Mesenchymal stem cell (in vitro differentiated cells and primary cell): ENCODE measurements around the gene CELF2.

Experiments used
- DNase-seq: peaks from one replicate; pipeline ENCODE4 v3.0.0-alpha.2; 2013
- H2AFZ ChIP-seq: one replicate; pipeline ENCODE4 v1.6.1; 2013; ENCODE audit warnings: low read depth, mild to moderate bottlenecking, control low read depth, inconsistent platforms, low read length, moderate library complexity
- H2AK5ac ChIP-seq: 2 replicates; pipeline ENCODE4 v1.6.1; 2013; ENCODE audit warnings: low read length, moderate library complexity, mild to moderate bottlenecking, inconsistent platforms; ENCODE audit not compliant: severe bottlenecking
- H2BK120ac ChIP-seq: one replicate; pipeline ENCODE4 v1.6.1; 2013; ENCODE audit warnings: low read depth, mild to moderate bottlenecking, inconsistent platforms, low read length, moderate library complexity
- H2BK12ac ChIP-seq, 2 experiments: one replicate each; pipeline ENCODE4 v1.6.1; 2013; ENCODE audit warnings: inconsistent platforms in 2 of 2, low read length in 2 of 2, mild to moderate bottlenecking in 2 of 2, moderate library complexity in 2 of 2, control low read depth in 1 of 2
- H2BK15ac ChIP-seq: one replicate; pipeline ENCODE4 v1.6.1; 2013; ENCODE audit warnings: mild to moderate bottlenecking, low read depth, inconsistent platforms; ENCODE audit not compliant: poor library complexity, severe bottlenecking
- H2BK5ac ChIP-seq: 2 replicates; pipeline ENCODE4 v1.6.1; 2013; ENCODE audit warnings: low read depth, mild to moderate bottlenecking, low read length, control low read depth, inconsistent platforms; ENCODE audit not compliant: poor library complexity, severe bottlenecking
- H3K14ac ChIP-seq, 2 experiments: one replicate each; pipeline ENCODE4 v1.6.1; 2013; ENCODE audit warnings: inconsistent platforms in 2 of 2, low read length in 2 of 2, control low read depth in 1 of 2, mild to moderate bottlenecking in 1 of 2, moderate library complexity in 1 of 2
- H3K18ac ChIP-seq, 2 experiments: one replicate each; pipeline ENCODE4 v1.6.1; 2013; ENCODE audit warnings: inconsistent platforms in 2 of 2, low read length in 2 of 2, control low read depth in 1 of 2, low read depth in 1 of 2, mild to moderate bottlenecking in 1 of 2
- H3K23ac ChIP-seq, 2 experiments: one replicate each; pipeline ENCODE4 v1.6.1; 2013; ENCODE audit warnings: inconsistent platforms in 2 of 2, low read length in 2 of 2, mild to moderate bottlenecking in 2 of 2, moderate library complexity in 2 of 2, control low read depth in 1 of 2
- H3K27ac ChIP-seq: 2 replicates; pipeline ENCODE4 v1.5.1; 2013; ENCODE audit warnings: mild to moderate bottlenecking, moderate library complexity, low read length, control low read depth, inconsistent platforms; ENCODE audit not compliant: poor library complexity, severe bottlenecking
- H3K27me3 ChIP-seq, 2 experiments: 2 replicates each; pipeline versions ENCODE4 v1.6.1 to v1.7.0; 2013; ENCODE audit warnings: low read length in 2 of 2, mild to moderate bottlenecking in 2 of 2, moderate library complexity in 2 of 2, control low read depth in 1 of 2, inconsistent platforms in 1 of 2; ENCODE audit not compliant: control insufficient read depth in 1 of 2, insufficient read depth in 1 of 2
- H3K36me3 ChIP-seq, 2 experiments: 2 replicates each; pipeline versions ENCODE4 v1.6.1 to v1.7.0; 2013; ENCODE audit warnings: low read length in 2 of 2, control low read depth in 1 of 2, inconsistent platforms in 1 of 2, low read depth in 1 of 2, mild to moderate bottlenecking in 1 of 2; ENCODE audit not compliant: insufficient read depth in 2 of 2, control insufficient read depth in 1 of 2
- H3K4ac ChIP-seq, 2 experiments: one replicate each; pipeline ENCODE4 v1.6.1; 2013; ENCODE audit warnings: inconsistent platforms in 2 of 2, low read length in 2 of 2, mild to moderate bottlenecking in 2 of 2, moderate library complexity in 2 of 2, control low read depth in 1 of 2, low read depth in 1 of 2
- H3K4me1 ChIP-seq: 2 replicates; pipeline ENCODE4 v1.6.1; 2013; ENCODE audit warnings: low read depth, low read length, control low read depth; ENCODE audit not compliant: control insufficient read depth, insufficient read depth
- H3K4me2 ChIP-seq: 2 replicates; pipeline ENCODE4 v1.6.1; 2013; ENCODE audit warnings: low read length, mild to moderate bottlenecking, inconsistent platforms; ENCODE audit not compliant: poor library complexity, severe bottlenecking
- H3K4me3 ChIP-seq, 2 experiments: 2 replicates each; pipeline versions ENCODE4 v1.5.1 to v1.7.0; 2013; ENCODE audit warnings: low read length in 2 of 2, mild to moderate bottlenecking in 2 of 2, control low read depth in 1 of 2, low read depth in 1 of 2; ENCODE audit not compliant: insufficient read depth in 1 of 2
- H3K79me1 ChIP-seq: replicated peaks from 2 replicates; pipeline ENCODE4 v1.6.1; 2013; ENCODE audit warnings: mild to moderate bottlenecking, control low read depth, low read length, inconsistent platforms; ENCODE audit not compliant: poor library complexity, severe bottlenecking
- H3K9ac ChIP-seq: 2 replicates; pipeline ENCODE4 v1.7.0; 2013; ENCODE audit warnings: mild to moderate bottlenecking, low read length, moderate library complexity
- H3K9me3 ChIP-seq: 2 replicates; pipeline ENCODE4 v1.7.0; 2013; ENCODE audit warnings: mild to moderate bottlenecking, low read length; ENCODE audit not compliant: control insufficient read depth
- H4K8ac ChIP-seq: one replicate; pipeline ENCODE4 v1.6.1; 2013; ENCODE audit warnings: inconsistent platforms, mild to moderate bottlenecking, low read length, moderate library complexity
- H4K91ac ChIP-seq: one replicate; pipeline ENCODE4 v1.6.1; 2013; ENCODE audit warnings: mild to moderate bottlenecking, low read length, inconsistent platforms
- WGBS: methylation state at CpG from one replicate; pipeline ENCODE4 v1.1.7; 2013; ENCODE audit warnings: mixed read lengths; 5-methylcytosine and 5-hydroxymethylcytosine counted together

Gene CELF2

DNA sequence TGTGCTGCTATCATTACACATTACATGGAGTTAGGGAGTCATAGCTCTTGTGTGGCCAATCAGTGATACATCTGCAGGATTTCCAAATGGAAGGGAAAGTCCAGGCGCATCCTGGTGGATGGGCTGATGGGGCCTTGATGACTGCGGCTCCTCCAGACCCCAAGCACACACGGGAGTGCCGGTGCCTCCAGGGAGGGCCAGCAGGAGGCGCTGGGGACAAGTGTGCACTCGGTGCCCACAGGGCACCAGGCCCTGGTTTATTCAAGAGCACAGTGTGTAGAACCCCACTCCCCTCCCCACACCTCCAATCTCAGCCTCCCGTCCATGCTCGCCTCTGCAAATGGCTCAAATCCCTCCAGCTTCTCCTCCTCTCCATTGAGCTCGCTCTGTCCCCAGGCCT lies 349.8 kb downstream of the CELF2 start:
- Histone ChIP-seq H3K27ac (no peak overlapping the region), H3K9ac (no peak overlapping the region), H3K14ac (no peak overlapping the region), H2BK5ac (no peak overlapping the region), H3K23ac (no peak overlapping the region), H3K4me2 (no peak overlapping the region), H3K4ac (no peak overlapping the region), H2AFZ (no peak overlapping the region), H2AK5ac (no peak overlapping the region), H4K91ac (no peak overlapping the region), H2BK120ac (no peak overlapping the region), H4K8ac (no peak overlapping the region), H3K27me3 (peaks cover 0 to 22% of the 10 kb centered on the region in 2 experiments), H3K4me1 (peaks cover 3% of the 10 kb centered on the region), H3K79me1 (no peaks in the 10 kb centered on the region), H3K4me3 (no peak overlapping the region), H3K9me3 (no peaks in the 10 kb centered on the region), H3K36me3 (no peaks in the 10 kb centered on the region), H2BK12ac (no peak overlapping the region), H3K18ac (no peak overlapping the region), H2BK15ac (no peak overlapping the region)
- no peak for DNase-seq
- WGBS: 92% methylated on average over 9 of the region's 9 CpGs

DNA sequence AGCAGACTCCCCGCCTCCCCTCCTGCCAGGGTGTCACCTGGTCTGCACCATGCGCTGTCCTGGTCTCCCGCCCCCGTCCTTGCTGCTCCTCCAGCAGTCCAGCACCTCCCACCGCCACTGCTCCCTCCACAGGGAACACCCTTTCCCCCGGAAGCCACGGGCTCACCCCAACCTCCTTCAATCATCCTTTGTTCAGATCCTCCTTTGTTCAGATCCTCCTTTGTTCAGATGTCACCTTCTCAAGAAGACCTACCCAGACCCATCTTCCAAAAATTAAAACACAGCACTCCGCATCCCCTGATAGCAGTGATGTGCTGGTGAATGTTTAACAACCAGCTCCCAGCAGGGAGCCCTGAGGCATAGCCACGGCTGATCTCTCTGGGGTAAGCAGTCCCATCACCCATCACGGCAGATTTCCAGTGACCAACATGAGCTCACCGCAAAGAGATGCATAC lies 356.1 kb downstream of the CELF2 start:
- H3K79me1 ChIP-seq: no peaks in the 10 kb centered on the region
- DNase-seq: no peak
- no peak overlapping the region for H3K14ac ChIP-seq
- no peak overlapping the region for H2BK5ac ChIP-seq
- no peak overlapping the region for H3K18ac ChIP-seq
- H3K23ac ChIP-seq: no peak overlapping the region
- no peak overlapping the region for H4K91ac ChIP-seq
- H4K8ac ChIP-seq: no peak overlapping the region
- no peak overlapping the region for H3K9ac ChIP-seq
- H3K4me3 ChIP-seq: no peak overlapping the region
- no peaks in the 10 kb centered on the region for H3K9me3 ChIP-seq
- H3K4ac ChIP-seq: no peak overlapping the region
- peak overlapping the region; percentile 62 for H3K4me2 ChIP-seq
- H2AK5ac ChIP-seq: no peak overlapping the region
- H3K27ac ChIP-seq: peak overlapping the region; percentile 38
- peaks cover 6 to 32% of the 10 kb centered on the region in 2 experiments for H3K27me3 ChIP-seq
- no peak overlapping the region for H2AFZ ChIP-seq
- H3K4me1 ChIP-seq: peaks cover 12% of the 10 kb centered on the region
- 67% methylated on average over 11 of the region's 11 CpGs for WGBS
- no peak overlapping the region for H2BK120ac ChIP-seq
- no peak overlapping the region for H2BK12ac ChIP-seq
- H2BK15ac ChIP-seq: no peak overlapping the region
- no peaks in the 10 kb centered on the region for H3K36me3 ChIP-seq

DNA sequence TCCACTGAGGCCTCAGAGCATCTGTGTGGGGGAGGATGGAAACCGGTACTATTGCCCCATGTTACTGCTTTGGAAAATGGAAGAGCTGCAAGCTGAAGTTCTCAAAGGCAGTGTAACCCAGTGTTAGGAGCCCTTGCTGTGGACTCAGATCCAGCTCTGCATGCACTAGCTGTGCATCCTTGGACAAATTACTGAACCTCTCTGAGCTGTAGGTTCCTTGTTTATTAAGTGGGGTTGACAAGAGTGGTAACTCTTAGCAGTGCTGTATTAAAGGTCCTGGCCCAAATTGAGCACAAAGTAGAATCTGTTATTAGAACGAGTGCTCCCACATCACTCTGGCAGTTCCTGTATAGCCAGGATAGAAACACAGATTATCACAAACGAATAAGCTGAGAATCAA lies 359.6 kb downstream of the CELF2 start:
- H3K27ac ChIP-seq: no peak overlapping the region
- H3K23ac ChIP-seq: no peak overlapping the region
- WGBS: 83% methylated on average over 3 of the region's 3 CpGs
- no peak overlapping the region for H2AK5ac ChIP-seq
- no peaks in the 10 kb centered on the region for H3K36me3 ChIP-seq
- H3K14ac ChIP-seq: no peak overlapping the region
- H4K91ac ChIP-seq: no peak overlapping the region
- H3K9me3 ChIP-seq: no peaks in the 10 kb centered on the region
- no peak overlapping the region for H3K9ac ChIP-seq
- no peak overlapping the region for H2BK120ac ChIP-seq
- H3K79me1 ChIP-seq: no peaks in the 10 kb centered on the region
- no peak overlapping the region for H2BK12ac ChIP-seq
- H4K8ac ChIP-seq: no peak overlapping the region
- H3K4me3 ChIP-seq: no peak overlapping the region
- H3K18ac ChIP-seq: no peak overlapping the region
- no peak overlapping the region for H2BK15ac ChIP-seq
- no peak overlapping the region for H3K4ac ChIP-seq
- peaks cover 17% of the 10 kb centered on the region for H3K4me1 ChIP-seq
- no peak overlapping the region for H2BK5ac ChIP-seq
- H2AFZ ChIP-seq: no peak overlapping the region
- H3K27me3 ChIP-seq: peaks cover 0 to 32% of the 10 kb centered on the region in 2 experiments
- no peak for DNase-seq
- no peak overlapping the region for H3K4me2 ChIP-seq

DNA sequence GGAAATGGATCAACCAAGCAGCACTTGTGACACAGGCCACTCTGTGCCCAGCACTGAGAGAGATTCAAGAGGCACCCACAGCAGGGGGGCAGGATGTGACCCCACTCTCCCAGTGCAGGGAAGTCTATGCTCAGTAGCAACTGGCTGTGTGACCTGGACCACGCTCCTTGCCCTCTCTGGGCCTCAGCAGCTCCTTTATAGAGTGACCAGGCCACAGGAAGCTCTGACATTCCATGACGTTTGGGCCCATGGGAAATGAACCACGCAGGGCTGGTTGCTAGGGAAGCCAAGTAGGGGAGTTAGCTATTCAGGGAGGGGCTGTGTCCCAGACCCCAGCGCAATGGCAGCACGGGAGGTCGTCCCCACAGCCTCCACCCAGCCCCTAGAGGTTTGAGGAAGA lies 361.2 kb downstream of the CELF2 start:
- no peak overlapping the region for H4K91ac ChIP-seq
- no peaks in the 10 kb centered on the region for H3K79me1 ChIP-seq
- 61% methylated on average over 6 of the region's 6 CpGs for WGBS
- no peak overlapping the region for H3K27ac ChIP-seq
- no peak for DNase-seq
- peaks cover 11% of the 10 kb centered on the region for H3K4me1 ChIP-seq
- no peaks in the 10 kb centered on the region for H3K36me3 ChIP-seq
- no peak overlapping the region for H2BK120ac ChIP-seq
- no peak overlapping the region for H2BK5ac ChIP-seq
- no peak overlapping the region for H3K4me3 ChIP-seq
- no peak overlapping the region for H3K4ac ChIP-seq
- no peak overlapping the region for H4K8ac ChIP-seq
- H3K23ac ChIP-seq: no peak overlapping the region
- H2BK12ac ChIP-seq: no peak overlapping the region
- H3K18ac ChIP-seq: no peak overlapping the region
- no peak overlapping the region for H3K9ac ChIP-seq
- peaks cover 12 to 37% of the 10 kb centered on the region in 2 experiments for H3K27me3 ChIP-seq
- H3K9me3 ChIP-seq: peaks cover 5% of the 10 kb centered on the region
- H2AFZ ChIP-seq: no peak overlapping the region
- no peak overlapping the region for H3K14ac ChIP-seq
- no peak overlapping the region for H2BK15ac ChIP-seq
- H2AK5ac ChIP-seq: no peak overlapping the region
- H3K4me2 ChIP-seq: no peak overlapping the region
